GM23338 (cell line): ENCODE data around the gene KNOP1.

Source experiments
- CREB1 ChIP-seq: fragments of 250-450 bp; sonication (Bioruptor Pico); IDR thresholded peaks from 2 replicates; pipeline ENCODE4 v1.5.0; 2020; ENCODE audit warnings: low read depth, mild to moderate bottlenecking, moderate library complexity
- EZH2 ChIP-seq: fragments of 200-600 bp; sonication (generic); IDR thresholded peaks from one replicate; pipeline ENCODE4 v1.8.0; 2017; ENCODE audit warnings: antibody characterized with exemption, mild to moderate bottlenecking, low read depth; ENCODE audit not compliant: unreplicated experiment
- EZH2phosphoT487 ChIP-seq: fragments of 200-600 bp; sonication (generic); IDR thresholded peaks from one replicate; pipeline ENCODE4 v1.8.1; 2018; ENCODE audit warnings: antibody characterized with exemption; ENCODE audit not compliant: unreplicated experiment
- JUNB ChIP-seq: IDR thresholded peaks from one replicate; pipeline ENCODE4 v1.6.1; 2016; ENCODE audit warnings: antibody characterized with exemption; ENCODE audit not compliant: unreplicated experiment
- NANOG ChIP-seq: IDR thresholded peaks from 2 replicates; pipeline ENCODE4 v1.6.1; 2016; ENCODE audit warnings: antibody characterized with exemption, borderline replicate concordance
- POLR2AphosphoS5 ChIP-seq: IDR thresholded peaks from 2 replicates; pipeline ENCODE4 v1.6.1; 2016; ENCODE audit warnings: antibody characterized with exemption, low read depth
- STAT1 ChIP-seq: IDR thresholded peaks from one replicate; pipeline ENCODE4 v1.6.1; 2016; ENCODE audit warnings: antibody characterized with exemption; ENCODE audit not compliant: unreplicated experiment
- ZNF114 ChIP-seq: fragments of 250-450 bp; sonication (Bioruptor Pico); IDR thresholded peaks from 2 replicates; pipeline ENCODE4 v1.5.0; 2020; ENCODE audit warnings: mild to moderate bottlenecking, moderate library complexity
- ZNF331 ChIP-seq: fragments of 250-450 bp; sonication (Bioruptor Pico); IDR thresholded peaks from 2 replicates; pipeline ENCODE4 v1.5.0; 2020; ENCODE audit warnings: low read depth, mild to moderate bottlenecking, moderate library complexity
- TF ChIP-seq, protein P1 (sequence below), 2 experiments: fragments of 200-600 bp in 1 of 2; sonication (generic) in 1 of 2; conservative IDR thresholded peaks; 2 replicates each; pipeline versions ENCODE4 v1.5.1 to v1.6.1; 2016 to 2017; ENCODE audit warnings: antibody characterized with exemption in 2 of 2, low read depth in 2 of 2, mild to moderate bottlenecking in 2 of 2, moderate library complexity in 1 of 2
- TF ChIP-seq, protein P2 (sequence below): IDR thresholded peaks from one replicate; pipeline ENCODE4 v1.6.1; 2018; ENCODE audit warnings: antibody characterized with exemption; ENCODE audit not compliant: unreplicated experiment
- TF ChIP-seq, protein P3 (sequence below): IDR thresholded peaks from 2 replicates; pipeline ENCODE4 v1.6.1; 2016; ENCODE audit warnings: antibody characterized with exemption

DNA sequence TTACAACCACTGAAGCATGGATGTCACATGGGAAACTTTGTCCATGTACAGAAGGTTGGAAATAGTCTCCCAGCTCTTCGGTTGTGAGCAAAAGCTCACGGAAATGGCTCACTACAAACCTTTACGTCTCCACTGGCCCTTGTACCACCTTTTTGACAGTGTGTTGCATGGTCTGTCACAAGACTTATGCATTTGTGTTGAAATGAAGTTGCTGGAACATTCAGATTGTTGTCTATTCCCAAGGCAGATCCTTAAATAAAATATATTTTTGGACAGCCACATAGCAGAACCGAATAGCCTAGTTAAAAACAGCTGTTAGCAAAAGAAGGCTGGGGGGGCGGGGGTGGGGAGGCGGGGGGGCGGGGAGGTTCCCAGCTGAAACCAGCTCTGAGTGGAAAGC lies 39.2 kb downstream of the KNOP1 start:
- TF ChIP-seq, protein P1, sequence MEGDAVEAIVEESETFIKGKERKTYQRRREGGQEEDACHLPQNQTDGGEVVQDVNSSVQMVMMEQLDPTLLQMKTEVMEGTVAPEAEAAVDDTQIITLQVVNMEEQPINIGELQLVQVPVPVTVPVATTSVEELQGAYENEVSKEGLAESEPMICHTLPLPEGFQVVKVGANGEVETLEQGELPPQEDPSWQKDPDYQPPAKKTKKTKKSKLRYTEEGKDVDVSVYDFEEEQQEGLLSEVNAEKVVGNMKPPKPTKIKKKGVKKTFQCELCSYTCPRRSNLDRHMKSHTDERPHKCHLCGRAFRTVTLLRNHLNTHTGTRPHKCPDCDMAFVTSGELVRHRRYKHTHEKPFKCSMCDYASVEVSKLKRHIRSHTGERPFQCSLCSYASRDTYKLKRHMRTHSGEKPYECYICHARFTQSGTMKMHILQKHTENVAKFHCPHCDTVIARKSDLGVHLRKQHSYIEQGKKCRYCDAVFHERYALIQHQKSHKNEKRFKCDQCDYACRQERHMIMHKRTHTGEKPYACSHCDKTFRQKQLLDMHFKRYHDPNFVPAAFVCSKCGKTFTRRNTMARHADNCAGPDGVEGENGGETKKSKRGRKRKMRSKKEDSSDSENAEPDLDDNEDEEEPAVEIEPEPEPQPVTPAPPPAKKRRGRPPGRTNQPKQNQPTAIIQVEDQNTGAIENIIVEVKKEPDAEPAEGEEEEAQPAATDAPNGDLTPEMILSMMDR (conservative IDR thresholded peaks at IDR 0.05; ENCODE audit: low read depth in 2 of 2): no peak
- TF ChIP-seq EZH2 (no peak), JUNB (no peak), EZH2phosphoT487 (no peak), POLR2AphosphoS5 (no peak), STAT1 (no peak), NANOG (no peak), CREB1 (CRISPR knock-in tag) (no peak), ZNF331 (no peak), ZNF114 (CRISPR knock-in tag) (no peak)
- TF ChIP-seq, protein P2, sequence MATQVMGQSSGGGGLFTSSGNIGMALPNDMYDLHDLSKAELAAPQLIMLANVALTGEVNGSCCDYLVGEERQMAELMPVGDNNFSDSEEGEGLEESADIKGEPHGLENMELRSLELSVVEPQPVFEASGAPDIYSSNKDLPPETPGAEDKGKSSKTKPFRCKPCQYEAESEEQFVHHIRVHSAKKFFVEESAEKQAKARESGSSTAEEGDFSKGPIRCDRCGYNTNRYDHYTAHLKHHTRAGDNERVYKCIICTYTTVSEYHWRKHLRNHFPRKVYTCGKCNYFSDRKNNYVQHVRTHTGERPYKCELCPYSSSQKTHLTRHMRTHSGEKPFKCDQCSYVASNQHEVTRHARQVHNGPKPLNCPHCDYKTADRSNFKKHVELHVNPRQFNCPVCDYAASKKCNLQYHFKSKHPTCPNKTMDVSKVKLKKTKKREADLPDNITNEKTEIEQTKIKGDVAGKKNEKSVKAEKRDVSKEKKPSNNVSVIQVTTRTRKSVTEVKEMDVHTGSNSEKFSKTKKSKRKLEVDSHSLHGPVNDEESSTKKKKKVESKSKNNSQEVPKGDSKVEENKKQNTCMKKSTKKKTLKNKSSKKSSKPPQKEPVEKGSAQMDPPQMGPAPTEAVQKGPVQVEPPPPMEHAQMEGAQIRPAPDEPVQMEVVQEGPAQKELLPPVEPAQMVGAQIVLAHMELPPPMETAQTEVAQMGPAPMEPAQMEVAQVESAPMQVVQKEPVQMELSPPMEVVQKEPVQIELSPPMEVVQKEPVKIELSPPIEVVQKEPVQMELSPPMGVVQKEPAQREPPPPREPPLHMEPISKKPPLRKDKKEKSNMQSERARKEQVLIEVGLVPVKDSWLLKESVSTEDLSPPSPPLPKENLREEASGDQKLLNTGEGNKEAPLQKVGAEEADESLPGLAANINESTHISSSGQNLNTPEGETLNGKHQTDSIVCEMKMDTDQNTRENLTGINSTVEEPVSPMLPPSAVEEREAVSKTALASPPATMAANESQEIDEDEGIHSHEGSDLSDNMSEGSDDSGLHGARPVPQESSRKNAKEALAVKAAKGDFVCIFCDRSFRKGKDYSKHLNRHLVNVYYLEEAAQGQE: no peak
- TF ChIP-seq, protein P3, sequence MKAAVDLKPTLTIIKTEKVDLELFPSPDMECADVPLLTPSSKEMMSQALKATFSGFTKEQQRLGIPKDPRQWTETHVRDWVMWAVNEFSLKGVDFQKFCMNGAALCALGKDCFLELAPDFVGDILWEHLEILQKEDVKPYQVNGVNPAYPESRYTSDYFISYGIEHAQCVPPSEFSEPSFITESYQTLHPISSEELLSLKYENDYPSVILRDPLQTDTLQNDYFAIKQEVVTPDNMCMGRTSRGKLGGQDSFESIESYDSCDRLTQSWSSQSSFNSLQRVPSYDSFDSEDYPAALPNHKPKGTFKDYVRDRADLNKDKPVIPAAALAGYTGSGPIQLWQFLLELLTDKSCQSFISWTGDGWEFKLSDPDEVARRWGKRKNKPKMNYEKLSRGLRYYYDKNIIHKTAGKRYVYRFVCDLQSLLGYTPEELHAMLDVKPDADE: no peak
